Breast epithelium (tissue), 3 donors: ENCODE data around the gene TBCCD1.

Source experiments
- CTCF ChIP-seq, 3 donors: fragments of 450-650 bp; IDR thresholded peaks; one replicate each; pipeline ENCODE4 v1.5.1; 2016 to 2017; ENCODE audit warnings: antibody characterized with exemption in 3 of 3, mild to moderate bottlenecking in 3 of 3, moderate library complexity in 3 of 3
- POLR2AphosphoS5 ChIP-seq, 3 donors: sonication (generic); formaldehyde crosslinking; IDR thresholded peaks; one replicate each; pipeline ENCODE4 v1.6.1; 2017; ENCODE audit warnings: antibody characterized with exemption in 3 of 3

- TF ChIP-seq CTCF (IDR thresholded peaks at IDR 0.05) (no peak), POLR2AphosphoS5 (IDR thresholded peaks at IDR 0.05) (no peak)
These were observed 44.9 kb upstream of the TBCCD1 start for GRCh38 chr3:186612065-186612464.
